NCI-H82 (cell line): Measurements from ENCODE around the gene NBPF9.
A peak's percentile ranks its signal among the peaks of the same experiment; 100 is the strongest.
"Not testable (repeated sequence)": the region's sequence is repeated elsewhere in the genome, so short reads cannot be mapped to it uniquely, and the experiment has no call there.

ENCODE experiments used
- DNase-seq: peaks from one replicate; lab custom pipeline; 2025; lab: John Stamatoyannopoulos, UW

NBPF9 gene, protein sequence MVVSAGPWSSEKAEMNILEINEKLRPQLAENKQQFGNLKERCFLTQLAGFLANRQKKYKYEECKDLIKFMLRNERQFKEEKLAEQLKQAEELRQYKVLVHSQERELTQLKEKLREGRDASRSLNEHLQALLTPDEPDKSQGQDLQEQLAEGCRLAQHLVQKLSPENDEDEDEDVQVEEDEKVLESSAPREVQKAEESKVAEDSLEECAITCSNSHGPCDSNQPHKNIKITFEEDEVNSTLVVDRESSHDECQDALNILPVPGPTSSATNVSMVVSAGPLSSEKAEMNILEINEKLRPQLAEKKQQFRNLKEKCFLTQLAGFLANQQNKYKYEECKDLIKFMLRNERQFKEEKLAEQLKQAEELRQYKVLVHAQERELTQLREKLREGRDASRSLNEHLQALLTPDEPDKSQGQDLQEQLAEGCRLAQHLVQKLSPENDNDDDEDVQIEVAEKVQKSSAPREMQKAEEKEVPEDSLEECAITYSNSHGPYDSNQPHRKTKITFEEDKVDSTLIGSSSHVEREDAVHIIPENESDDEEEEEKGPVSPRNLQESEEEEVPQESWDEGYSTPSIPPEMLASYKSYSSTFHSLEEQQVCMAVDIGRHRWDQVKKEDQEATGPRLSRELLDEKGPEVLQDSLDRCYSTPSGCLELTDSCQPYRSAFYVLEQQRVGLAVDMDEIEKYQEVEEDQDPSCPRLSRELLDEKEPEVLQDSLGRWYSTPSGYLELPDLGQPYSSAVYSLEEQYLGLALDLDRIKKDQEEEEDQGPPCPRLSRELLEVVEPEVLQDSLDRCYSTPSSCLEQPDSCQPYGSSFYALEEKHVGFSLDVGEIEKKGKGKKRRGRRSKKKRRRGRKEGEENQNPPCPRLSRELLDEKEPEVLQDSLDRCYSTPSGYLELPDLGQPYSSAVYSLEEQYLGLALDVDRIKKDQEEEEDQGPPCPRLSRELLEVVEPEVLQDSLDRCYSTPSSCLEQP (N-terminal part only)

DNA sequence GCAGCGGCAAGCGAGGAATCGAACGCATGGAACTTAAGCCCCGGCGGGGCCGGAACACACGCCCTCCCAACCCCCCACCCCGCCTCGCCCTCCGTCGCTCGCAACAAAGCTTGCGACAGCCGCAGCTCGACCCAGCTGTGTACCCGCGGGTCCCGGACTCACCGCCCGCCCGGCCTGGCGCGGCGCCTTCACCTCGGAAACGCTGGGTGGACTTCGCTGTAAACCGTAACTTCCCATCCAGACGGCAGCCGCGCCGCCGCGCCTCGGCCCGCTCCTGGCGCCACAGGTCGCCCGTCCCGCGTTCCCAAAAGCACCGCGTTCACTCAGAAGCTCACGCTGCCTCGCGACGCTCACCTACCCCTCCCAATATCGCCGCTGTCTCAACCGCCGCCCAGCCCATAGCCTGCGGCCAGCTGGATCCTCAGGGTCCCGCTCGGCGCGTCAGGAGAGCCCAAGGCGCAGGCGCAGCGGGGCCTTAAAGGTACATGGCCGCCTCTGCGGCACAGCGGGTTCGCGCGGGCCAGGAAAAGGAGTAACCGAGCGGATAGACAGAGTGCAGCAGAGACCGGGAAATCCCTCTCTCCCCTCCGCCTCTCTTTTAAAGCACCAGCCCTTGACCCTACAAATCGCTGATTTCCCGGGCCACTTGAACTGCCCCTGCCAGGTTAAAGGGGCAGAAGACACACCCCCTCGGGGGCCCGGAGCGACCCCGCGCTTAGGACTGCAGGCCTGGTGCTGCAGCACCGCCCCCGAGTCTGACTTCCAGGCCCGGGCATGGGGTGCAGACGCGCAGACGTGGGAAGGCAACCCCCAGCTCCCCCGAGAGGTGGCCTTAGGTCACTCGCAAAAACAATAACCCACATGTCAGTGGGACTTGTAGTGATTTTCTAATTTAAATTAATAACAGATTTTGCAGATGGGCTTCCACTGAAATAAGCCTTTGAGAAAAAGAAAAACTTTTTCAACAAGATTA is at the start of gene NBPF9:
Gene NBPF9, minus strand, starts transcription at position 443 of the 973 bp plus-strand sequence. CDS start 21,412 bp downstream, outside the sequence.
- peak; percentile 60 for DNase-seq

DNA sequence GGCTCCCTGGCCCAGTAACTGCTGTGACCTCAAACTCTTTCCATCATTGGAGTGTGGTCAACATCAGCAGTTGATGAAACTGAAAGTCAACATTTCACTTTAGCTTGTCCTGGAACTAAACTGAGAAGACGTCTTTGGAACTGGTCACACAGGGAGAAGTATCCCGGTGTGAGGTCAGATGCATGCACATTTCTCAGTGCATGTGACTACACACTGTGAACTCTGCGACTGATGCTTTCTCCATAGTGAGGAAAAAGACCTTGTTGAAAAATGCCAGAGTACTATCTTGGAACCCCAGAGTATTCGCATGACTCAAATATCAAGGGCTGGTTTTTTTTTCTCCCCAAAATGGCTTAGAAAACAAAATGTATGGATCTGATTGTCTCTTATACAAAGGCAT is 46.6 kb upstream of the NBPF9 start:
- not testable (repeated sequence) for DNase-seq

DNA sequence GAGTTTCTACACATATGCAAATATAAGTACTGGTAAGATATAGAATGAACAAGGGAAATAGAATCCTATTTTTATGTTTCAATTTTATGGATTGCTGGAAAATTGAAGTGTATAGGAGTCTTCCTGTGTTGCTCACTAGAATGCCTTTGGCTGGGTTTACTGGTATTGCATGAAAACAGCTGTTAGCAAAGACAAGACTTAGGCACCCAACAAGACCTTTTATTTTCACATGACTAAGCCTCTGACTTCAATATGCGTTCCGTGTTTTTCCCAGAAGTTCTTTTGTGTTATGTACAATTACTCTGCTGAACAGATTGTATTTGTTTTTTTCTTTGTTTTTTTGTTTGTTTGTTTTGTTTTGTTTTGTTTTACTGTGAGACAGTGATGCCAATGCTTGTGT is 34.2 kb upstream of the NBPF9 start:
- DNase-seq, result not testable (repeated sequence)

DNA sequence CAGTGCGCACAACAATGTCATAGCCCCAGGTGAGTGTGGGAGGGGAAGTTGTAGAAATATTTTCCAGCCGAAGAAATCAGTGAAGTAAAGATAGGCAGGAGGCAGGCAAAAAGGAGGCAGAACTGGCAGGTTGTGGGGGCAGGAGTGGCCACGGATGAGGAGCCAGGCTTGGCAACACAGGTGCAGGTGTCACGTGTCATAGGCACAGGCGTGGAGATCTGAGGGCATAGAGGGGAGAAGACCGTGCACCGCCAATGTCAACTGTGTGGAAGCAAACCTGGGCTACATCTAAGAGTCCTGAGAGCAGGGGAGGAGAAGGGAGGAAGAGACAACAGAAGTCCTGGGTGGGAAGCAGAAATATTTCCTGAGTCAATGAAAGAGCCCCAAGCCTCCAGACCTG is 27.6 kb upstream of the NBPF9 start:
- not testable (repeated sequence) for DNase-seq

DNA sequence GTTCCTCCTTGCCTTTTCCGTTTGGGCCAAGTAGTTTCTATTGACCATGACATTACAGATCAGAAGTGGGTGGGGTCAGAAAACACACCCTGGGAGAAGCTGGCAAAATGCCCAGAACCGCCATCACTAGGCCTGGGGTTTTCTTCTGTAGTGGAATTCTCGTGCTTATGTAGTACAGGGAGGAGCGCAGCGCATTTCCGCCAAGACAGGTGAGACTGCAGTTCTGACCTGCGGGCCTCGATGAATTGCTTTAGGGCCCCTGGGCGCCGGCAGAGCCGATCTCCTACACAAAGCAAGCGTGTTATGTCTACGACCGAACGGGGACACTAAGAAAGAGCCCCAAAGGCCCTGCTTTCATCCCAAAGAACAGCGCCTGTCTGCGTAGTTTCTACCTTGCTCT is 25.9 kb upstream of the NBPF9 start:
- not testable (repeated sequence) for DNase-seq

DNA sequence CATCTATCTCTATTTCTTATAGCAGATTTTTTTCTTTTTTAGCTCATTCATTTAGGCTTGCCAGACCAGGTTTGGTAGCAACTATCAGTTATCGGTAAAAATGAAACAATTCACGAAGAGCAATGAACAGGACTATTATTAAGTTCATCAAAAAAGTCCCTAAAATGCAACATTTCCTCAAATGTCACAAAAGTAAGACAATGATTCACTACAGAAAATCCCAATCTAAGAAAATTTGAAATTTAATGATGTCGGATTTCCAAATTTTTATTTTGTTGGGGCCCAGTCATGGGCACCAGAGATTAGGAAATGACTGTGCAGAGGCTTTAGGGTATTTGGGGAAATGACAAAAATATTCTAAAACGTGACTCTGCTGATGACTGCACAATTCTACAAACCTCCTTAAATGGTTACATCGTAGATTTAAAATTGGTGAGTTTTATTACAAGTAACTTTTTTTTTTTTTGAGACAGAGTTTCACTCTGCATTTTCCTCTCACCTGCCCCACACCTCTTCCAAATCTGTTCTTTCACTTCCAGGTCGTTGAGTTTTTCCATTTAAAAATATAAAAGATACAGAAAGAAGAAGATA is 23.3 kb upstream of the NBPF9 start:
- not testable (repeated sequence) for DNase-seq

DNA sequence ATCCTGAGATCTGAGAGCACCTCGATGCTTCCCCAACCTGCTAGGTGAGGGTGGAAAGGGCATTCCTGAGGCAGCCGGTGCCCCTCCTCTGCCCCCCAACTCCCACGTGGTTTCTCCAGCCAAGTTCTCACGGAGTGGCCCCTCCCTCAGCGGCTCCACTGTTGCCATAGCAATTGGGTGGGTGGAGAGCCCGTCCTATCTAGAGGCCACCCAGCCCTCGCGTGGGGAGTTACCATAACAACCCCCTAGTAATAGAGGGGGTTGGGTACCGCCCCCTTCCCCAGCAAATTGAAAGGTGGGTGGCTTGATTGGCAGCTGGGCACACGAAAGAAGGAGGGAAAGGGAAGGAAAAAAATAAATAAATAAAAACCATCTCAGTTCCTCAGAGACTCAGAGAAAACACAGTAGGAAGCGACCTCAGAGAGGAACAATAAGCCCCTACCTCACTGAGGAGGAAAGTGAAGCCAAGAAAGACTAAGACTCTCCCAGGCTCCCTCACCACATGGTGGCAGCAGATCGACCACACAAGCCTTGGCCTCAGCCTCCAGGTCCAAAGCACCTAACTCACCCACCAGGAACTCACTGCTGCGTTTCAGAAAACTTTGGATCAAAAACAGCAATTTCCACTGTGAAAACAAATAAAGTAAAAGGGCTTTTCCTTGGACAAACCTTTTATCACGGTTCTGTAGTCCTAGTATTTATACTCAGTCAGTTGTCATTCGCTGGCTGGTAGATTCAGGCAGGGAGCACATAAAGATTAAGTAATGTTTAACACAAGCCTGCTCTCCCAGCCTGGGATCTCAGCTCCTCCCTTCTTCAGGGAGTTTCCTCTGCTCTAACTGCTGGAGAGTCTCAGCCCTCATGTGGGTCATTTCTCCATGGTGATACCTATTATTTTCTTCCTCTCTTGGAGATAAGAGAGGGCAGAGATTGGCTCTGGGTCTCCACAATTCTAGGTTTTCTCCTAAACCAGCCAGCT is 20.9 kb upstream of the NBPF9 start:
- DNase-seq, result not testable (repeated sequence)

DNA sequence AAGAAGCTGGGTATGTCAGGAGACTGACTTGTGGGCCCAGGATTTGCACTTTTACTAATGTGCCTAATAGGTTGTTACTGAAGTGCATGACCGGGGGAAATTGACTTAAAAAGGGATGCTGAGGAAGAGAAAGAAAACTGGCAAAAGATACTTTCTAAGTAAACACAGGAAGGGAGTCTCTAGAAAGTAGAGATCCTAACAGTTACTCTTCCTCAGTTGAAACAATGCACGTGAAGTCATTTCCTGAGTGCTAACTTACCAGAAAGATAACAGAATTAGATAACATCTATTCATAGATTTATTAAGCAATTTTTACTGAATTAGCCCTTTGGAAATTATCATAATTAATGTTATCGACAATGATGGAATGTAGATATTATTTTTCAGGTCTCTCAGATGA is 9.5 kb upstream of the NBPF9 start:
- DNase-seq, result not testable (repeated sequence)

DNA sequence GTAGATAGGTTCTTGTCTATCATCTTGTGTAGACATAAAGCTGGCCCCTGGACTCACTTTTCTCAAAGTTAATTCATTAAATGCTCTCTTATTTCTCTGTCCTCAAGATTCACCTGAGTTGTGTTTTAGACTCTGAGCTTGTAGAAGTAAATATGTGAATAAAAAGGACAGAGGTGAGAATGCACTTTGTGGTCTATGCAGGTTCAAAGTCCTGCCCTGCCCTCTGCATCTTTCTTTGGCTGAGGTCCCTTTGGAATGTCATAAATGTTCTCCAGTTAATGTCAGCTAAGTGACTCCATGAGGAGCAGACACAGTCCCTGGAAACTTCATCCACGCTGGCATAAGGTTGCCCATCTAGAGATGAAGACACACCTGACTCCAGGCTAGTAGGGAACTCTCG is 7.0 kb upstream of the NBPF9 start:
- not testable (repeated sequence) for DNase-seq

DNA sequence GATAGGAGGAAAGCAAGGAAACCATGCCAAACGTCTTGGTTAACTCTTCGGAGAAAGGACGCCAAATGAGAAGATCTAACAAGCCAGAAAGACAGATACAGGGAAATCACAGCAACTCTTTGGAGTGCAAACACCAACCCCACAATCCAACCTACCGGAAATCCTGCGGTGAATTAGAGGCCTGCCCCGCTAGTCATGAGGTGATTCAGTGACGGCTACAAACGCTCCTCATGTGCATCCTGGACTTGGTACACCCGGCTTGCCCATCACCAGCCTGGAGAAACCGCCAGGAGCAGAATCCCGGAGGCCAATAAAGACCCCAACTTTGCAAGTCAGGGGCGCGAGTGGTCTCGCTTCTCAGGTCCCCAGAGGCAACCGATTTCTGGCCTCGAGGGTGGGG is 777 bp downstream of the NBPF9 start:
- DNase-seq, result not testable (repeated sequence)

DNA sequence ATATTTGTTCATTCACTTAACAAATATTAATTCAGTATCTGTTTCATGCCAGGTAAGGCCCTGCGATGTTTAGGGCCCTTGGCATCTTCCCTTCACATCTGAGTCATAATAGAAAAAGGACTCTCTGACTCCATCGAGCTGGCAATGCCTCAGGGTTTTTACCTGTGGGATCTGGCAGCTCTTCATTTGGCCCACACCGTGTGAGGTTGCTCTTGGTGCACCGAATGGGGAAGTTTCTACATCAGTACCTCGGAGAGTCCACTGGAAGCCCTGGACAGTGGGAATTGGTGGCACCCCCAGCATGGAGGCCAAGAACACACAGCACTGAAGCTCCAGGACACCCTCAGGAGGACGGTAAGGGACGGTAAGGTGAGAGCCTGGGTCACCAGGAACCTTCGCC is 5.1 kb downstream of the NBPF9 start:
- not testable (repeated sequence) for DNase-seq

DNA sequence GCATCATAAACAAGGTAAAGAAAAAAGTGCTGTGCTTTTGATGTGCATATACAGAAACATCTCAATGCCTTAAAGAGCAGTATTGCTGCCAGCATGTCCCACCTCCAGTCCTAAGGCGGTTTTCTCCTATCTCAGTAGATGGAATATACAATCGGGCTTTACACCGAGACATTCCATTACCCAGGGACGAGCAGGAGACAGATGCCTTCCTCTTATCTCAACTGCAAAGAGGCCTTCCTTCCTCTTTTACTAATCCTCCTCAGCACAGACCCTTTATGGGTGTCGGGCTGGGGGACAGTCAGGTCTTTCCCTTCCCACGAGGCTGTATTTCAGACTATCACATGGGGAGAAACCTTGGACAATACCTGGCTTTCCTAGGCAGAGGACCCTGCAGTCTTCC is 10.2 kb downstream of the NBPF9 start:
- DNase-seq, result not testable (repeated sequence)

DNA sequence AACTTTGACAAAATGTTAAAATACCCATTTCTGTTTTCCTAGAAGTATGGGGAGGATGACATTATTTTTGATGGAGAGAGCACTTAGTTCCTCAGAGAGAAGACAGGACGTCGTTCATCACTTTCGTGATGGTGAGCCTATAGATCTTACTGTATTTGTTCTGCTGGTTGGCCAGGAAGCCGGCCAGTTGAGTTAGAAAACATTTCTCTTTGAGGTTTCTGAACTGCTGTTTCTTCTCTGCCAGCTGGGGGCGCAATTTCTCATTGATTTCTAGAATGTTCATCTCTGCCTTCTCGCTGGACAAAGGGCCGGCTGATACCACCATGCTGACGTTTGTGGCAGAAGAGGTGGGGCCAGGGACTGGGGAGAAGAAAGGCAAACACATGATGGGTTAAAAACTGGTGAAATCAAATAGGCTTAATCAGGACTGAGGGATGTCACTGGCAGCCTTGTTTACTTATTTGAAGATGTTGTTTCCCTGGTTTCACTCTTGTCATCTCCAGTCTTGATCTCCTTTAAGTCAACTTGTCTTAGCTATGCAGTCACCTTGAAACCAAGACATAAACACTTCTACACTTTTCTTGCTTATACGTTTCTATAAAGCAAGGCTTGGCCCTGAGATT is 27.7 kb downstream of the NBPF9 start:
- not testable (repeated sequence) for DNase-seq

DNA sequence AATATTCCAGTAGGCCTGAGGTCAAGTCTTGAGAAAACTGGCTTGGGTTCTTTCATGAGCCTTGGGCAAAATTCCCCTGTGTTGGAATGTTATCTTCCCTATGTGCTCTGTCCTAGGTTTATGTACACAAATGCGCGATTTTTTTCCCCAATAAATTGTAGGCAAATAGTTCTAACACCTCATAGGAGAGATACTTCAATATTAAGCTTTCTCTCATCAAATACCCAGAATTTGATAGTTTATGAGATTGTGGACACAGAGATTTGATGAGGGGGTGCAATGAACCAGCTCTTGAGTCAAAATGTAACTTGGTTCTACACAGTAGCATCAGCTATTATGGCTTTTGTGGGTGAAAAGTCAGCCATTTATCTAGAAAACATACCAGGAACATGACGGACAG is 38.7 kb downstream of the NBPF9 start:
- DNase-seq, result not testable (repeated sequence)

DNA sequence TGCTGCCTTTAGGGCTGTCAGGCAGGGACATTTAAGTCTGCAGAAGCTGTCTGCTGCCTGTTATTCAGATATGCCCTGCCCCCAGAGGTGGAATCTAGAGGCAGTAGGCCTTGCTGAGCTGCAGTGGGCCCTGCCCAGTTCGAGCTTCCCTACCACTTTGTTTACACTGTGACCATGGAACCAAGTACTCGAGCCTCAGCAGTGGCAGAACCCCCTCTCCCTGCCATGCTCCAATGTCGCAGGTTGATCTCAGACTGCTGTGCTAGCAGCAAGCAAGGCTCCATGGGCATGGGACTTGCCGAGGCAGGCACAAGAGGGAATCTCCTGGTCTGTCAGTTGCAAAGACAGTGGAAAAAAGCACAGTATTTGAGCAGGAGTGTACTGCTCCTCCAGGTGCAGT is 60.3 kb downstream of the NBPF9 start:
- not testable (repeated sequence) for DNase-seq

DNA sequence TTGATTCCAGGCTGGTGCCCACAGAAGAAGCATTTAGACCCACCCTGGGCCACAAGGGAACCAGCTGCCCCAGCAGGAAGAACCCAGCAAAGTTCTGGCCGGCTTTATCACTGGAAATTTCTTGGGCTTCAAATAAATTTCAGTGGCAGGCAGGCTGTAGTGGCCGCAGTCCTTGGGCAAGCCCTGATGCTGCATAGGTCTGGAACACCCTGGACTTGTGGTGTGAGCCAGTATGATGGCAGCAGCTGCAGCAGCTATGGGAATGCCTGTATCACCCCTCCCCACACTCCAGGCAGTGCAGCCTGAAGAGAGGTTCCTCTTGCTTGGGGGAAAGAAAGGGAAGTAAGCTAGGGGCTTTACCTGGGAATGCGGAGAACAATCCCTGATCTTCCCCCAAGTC is 69.4 kb downstream of the NBPF9 start:
- DNase-seq, result not testable (repeated sequence)

DNA sequence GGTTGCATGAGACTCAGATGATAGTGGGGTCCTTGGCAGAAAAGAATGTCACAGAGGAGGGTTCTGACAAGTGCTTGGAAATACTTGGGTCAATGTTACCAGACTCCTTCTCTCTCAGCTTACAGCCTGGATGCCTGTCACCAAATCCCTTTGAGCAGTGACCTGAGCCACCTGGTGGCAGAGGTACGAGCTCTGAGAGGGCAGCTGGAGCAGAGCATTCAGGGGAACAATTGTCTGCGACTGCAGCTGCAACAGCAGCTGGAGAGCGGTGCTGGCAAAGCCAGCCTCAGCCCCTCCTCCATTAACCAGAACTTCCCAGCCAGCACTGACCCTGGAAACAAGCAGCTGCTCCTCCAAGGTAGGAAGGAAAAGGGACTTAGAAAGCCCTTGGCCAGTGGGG is 79.0 kb downstream of the NBPF9 start:
- not testable (repeated sequence) for DNase-seq

DNA sequence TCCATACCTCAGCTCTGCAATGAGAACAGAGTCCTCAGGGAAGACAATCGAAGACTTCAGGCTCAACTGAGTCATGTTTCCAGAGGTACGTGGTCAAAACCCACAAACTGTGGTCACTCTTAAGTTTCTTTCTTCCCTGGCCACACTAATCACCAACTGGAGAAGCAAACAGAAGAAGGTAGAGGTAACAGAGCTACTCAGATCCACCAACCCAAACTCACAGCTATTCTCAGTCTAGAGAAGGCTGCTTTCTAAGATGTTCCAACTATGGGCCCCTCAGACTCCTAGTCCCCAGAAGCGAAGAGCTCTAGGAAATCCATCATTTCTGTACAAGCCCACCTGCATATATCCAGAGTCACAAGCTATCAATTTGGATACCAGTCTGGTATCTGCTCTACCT is 84.8 kb downstream of the NBPF9 start:
- DNase-seq, result not testable (repeated sequence)

DNA sequence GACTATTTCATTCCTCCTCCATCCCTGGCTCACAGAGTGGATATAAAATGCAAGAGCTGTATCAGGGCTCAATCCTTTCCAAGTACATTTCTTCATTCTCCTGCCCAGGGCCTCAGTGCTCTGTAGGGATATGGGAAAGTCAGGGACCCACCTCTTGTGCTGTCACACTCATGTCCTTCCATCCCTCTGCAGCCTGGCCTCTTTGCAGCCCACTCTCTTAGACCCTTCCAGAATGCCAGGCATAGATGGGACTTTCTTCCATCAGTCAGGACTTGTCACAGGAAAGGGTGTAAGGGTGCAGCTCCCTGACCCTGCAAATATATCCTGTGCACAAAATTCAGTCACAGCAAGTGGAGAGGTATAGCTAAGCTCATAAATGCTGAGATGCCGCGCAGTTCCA is 86.7 kb downstream of the NBPF9 start:
- not testable (repeated sequence) for DNase-seq
